B cell (primary cell): Measurements from ENCODE around the gene TEAD3.
"Not testable (repeated sequence)": the region's sequence is repeated elsewhere in the genome, so short reads cannot be mapped to it uniquely, and the experiment has no call there.

Source experiments
- EZH2 ChIP-seq: IDR thresholded peaks from 2 replicates; pipeline ENCODE4 v1.6.1; 2012; ENCODE audit warnings: borderline replicate concordance, low read depth, mild to moderate bottlenecking, moderate library complexity, low read length; ENCODE audit not compliant: insufficient read depth, poor library complexity, severe bottlenecking
- TF ChIP-seq, protein P1 (sequence below): fragments of 200-600 bp; IDR thresholded peaks from one replicate; pipeline ENCODE4 v1.8.0; 2022; ENCODE audit warnings: antibody characterized with exemption, mild to moderate bottlenecking

- TF ChIP-seq, protein P1, sequence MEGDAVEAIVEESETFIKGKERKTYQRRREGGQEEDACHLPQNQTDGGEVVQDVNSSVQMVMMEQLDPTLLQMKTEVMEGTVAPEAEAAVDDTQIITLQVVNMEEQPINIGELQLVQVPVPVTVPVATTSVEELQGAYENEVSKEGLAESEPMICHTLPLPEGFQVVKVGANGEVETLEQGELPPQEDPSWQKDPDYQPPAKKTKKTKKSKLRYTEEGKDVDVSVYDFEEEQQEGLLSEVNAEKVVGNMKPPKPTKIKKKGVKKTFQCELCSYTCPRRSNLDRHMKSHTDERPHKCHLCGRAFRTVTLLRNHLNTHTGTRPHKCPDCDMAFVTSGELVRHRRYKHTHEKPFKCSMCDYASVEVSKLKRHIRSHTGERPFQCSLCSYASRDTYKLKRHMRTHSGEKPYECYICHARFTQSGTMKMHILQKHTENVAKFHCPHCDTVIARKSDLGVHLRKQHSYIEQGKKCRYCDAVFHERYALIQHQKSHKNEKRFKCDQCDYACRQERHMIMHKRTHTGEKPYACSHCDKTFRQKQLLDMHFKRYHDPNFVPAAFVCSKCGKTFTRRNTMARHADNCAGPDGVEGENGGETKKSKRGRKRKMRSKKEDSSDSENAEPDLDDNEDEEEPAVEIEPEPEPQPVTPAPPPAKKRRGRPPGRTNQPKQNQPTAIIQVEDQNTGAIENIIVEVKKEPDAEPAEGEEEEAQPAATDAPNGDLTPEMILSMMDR: not testable (repeated sequence)
- not testable (repeated sequence) for TF ChIP-seq EZH2
These were observed 58.4 kb downstream of the TEAD3 start for GRCh38 chr6:35438378-35439065.
